ENCODE measurements around the gene SPRED3. TPM values are rescaled to one million over a fixed set of nuclear protein-coding genes. Genes with fewer than 3 reads are reported as not detected.

Gene SPRED3
- total and polyA plus RNA-seq, 2 of the 8 experiments (the other 6 are each of a cell fraction or from before 2014, with no cell fraction given), result 8.1 to 10.3 TPM

- POLR2A ChIA-PET (ENCODE audit: partially characterized antibody), result interaction anchor here (0.6 to 1.8 kb wide), 6 partner anchors 9 to 1594 kb away, joined by 3 to 5 read pairs (median 3); partner anchors contain the start of genes C19orf33 and SIPA1L3
- peaks cover 4 to 25% (median 19%) of the 10 kb centered on the region in 4 experiments for H3K27me3 ChIP-seq (replicated peaks in 1 of 4; ENCODE audit: control insufficient read depth in 3 of 4, extremely low read depth in 1 of 4, insufficient read depth in 3 of 4, low read length in 3 of 4)
- TF ChIP-seq TEAD4 (IDR thresholded peaks at IDR 0.05; ENCODE audit: low read depth, low read length), result no peak
- no peak for TF ChIP-seq CBX8 (IDR thresholded peaks at IDR 0.05; ENCODE audit: borderline replicate concordance, low read depth, low read length)
- no peak for TF ChIP-seq SIX5 (IDR thresholded peaks at IDR 0.05; ENCODE audit: low read depth, low read length)
- no peak for TF ChIP-seq RFX5 (IDR thresholded peaks at IDR 0.05; ENCODE audit: borderline replicate concordance, low read depth, low read length)
- TF ChIP-seq TBP (IDR thresholded peaks at IDR 0.05; ENCODE audit: low read depth, low read length), result no peak
- TF ChIP-seq SP2 (IDR thresholded peaks at IDR 0.05; ENCODE audit: low read length), result no peak
- no peak for TF ChIP-seq SIRT6 (IDR thresholded peaks at IDR 0.05; ENCODE audit: low read length)
- TF ChIP-seq HDAC2 (IDR thresholded peaks at IDR 0.05; ENCODE audit: borderline replicate concordance in 1 of 2, low read depth in 2 of 2, low read length in 2 of 2), result no peak
- no peak for TF ChIP-seq KDM4A (IDR thresholded peaks at IDR 0.05; ENCODE audit: low read depth, low read length, severe bottlenecking)
- no peak for TF ChIP-seq SUZ12 (IDR thresholded peaks at IDR 0.05; ENCODE audit: low read length)
- no peak for TF ChIP-seq KDM5A (IDR thresholded peaks at IDR 0.05; ENCODE audit: low read length)
- no peak for TF ChIP-seq TAF1 (IDR thresholded peaks at IDR 0.05; ENCODE audit: low read depth, low read length)
- TF ChIP-seq CTBP2 (IDR thresholded peaks at IDR 0.05; ENCODE audit: borderline replicate concordance, insufficient read depth, insufficient read length, low read length), result no peak
Measured at GRCh38 chr19:38359242-38360021, 29.1 kb upstream of the SPRED3 start.

More at GRCh38 chr19:38359242-38360021, 29.1 kb upstream of the SPRED3 start:
- Histone ChIP-seq H4K91ac (replicated peaks; ENCODE audit: insufficient read length, low read length) (no peak overlapping the region), H3K36me3 (ENCODE audit: control insufficient read depth in 2 of 4, insufficient read depth in 4 of 4, low read length in 3 of 4) (no peaks in the 10 kb centered on the region), H3K56ac (replicated peaks; ENCODE audit: insufficient read length, low read depth, low read length) (no peak overlapping the region), H3K79me1 (ENCODE audit: low read depth, low read length) (no peaks in the 10 kb centered on the region), H3K4ac (replicated peaks; ENCODE audit: insufficient read length, low read depth, low read length) (no peak overlapping the region), H3K79me2 (ENCODE audit: control insufficient read depth in 1 of 2, insufficient read depth in 2 of 2, low read length in 2 of 2) (no peaks in the 10 kb centered on the region), H2BK12ac (ENCODE audit: low read depth, low read length) (no peak overlapping the region), H3K9ac (replicated peaks in 1 of 4; ENCODE audit: extremely low read depth in 1 of 4, low read depth in 3 of 4, low read length in 3 of 4) (no peak overlapping the region), H3K27ac (ENCODE audit: low read depth, low read length) (no peak overlapping the region), H3K23me2 (ENCODE audit: low read depth, low read length) (peaks cover 8% of the 10 kb centered on the region; the same call in 1 of the 2 replicates), H2BK5ac (ENCODE audit: low read depth, low read length) (no peak overlapping the region), H2AFZ (ENCODE audit: low read length) (no peak overlapping the region), H3K23ac (ENCODE audit: insufficient read length) (no peak overlapping the region), H3K9me3 (ENCODE audit: insufficient read depth in 2 of 2, low read depth in 1 of 2, low read length in 1 of 2) (peaks cover 0 to under 1% of the 10 kb centered on the region in 2 experiments; a peak in 1 of 4 replicates), H3K4me3 (ENCODE audit: extremely low read depth in 1 of 4, insufficient read depth in 2 of 4, low read depth in 3 of 4, low read length in 4 of 4) (no peak overlapping the region), H3K14ac (ENCODE audit: insufficient read length) (no peak overlapping the region), H2AK5ac (ENCODE audit: low read depth, low read length) (no peak overlapping the region), H3K4me1 (replicated peaks in 1 of 4; ENCODE audit: control insufficient read depth in 3 of 4, insufficient read depth in 4 of 4, low read length in 3 of 4) (peaks cover 0 to 5% (median 2%) of the 10 kb centered on the region in 4 experiments; a peak in 3 of 7 replicates), H4K5ac (ENCODE audit: insufficient read length, low read depth, low read length) (no peak overlapping the region), H4K8ac (ENCODE audit: extremely low read depth, insufficient read depth, low read length) (no peak overlapping the region), H3K4me2 (ENCODE audit: insufficient read depth in 1 of 2, low read depth in 2 of 2, low read length in 2 of 2) (no peak overlapping the region; a peak in 1 of 4 replicates), H2BK120ac (replicated peaks; ENCODE audit: low read depth, low read length) (no peak overlapping the region), H2BK20ac (ENCODE audit: low read length) (no peak overlapping the region), H3K18ac (ENCODE audit: extremely low read depth, low read length) (no peak overlapping the region), H4K20me1 (replicated peaks in 1 of 2; ENCODE audit: control insufficient read depth in 1 of 2, insufficient read depth in 2 of 2, low read length in 2 of 2) (peaks cover 0 to 2% of the 10 kb centered on the region in 2 experiments), H2BK15ac (ENCODE audit: low read length) (no peak overlapping the region)
- CTCF ChIA-PET (ENCODE audit: partially characterized antibody), result interaction anchor here (0.7 to 2.8 kb wide), 2 partner anchors 15 to 234 kb away, joined by 3 to 9 read pairs; partner anchors contain the start of gene PSMD8
- WGBS, 2 experiments (ENCODE audit: extremely low coverage in 1 of 2, insufficient coverage in 1 of 2, insufficient read length in 1 of 2, insufficient replicate concordance in 2 of 2, low coverage in 1 of 2, low lambda C conversion rate in 2 of 2, missing lambda C conversion rate in 1 of 2), result 81% methylated on average over 11 of the region's 18 CpGs; no CpG with 5 or more reads in 1 of the 2 experiments
- DNase-seq (ENCODE audit: low read depth in 1 of 2, low spot score in 2 of 2) (no peak), FAIRE-seq (no peak)
